PC-9 (cell line): ENCODE measurements around the gene PRKG1.

Experiments
- EZH2 ChIP-seq: fragments of 200-600 bp; sonication (generic); IDR thresholded peaks from 2 replicates; pipeline ENCODE4 v1.8.0; 2017; ENCODE audit warnings: antibody characterized with exemption, low read depth
- TF ChIP-seq, protein P1 (sequence below): fragments of 200-600 bp; sonication (generic); conservative IDR thresholded peaks from 2 replicates; pipeline ENCODE4 v1.6.1; 2017; ENCODE audit warnings: mixed run types, antibody characterized with exemption, mild to moderate bottlenecking, moderate library complexity

GRCh38 chr10:51920672-51921071, 846.4 kb downstream of the PRKG1 start:
- TF ChIP-seq, protein P1, sequence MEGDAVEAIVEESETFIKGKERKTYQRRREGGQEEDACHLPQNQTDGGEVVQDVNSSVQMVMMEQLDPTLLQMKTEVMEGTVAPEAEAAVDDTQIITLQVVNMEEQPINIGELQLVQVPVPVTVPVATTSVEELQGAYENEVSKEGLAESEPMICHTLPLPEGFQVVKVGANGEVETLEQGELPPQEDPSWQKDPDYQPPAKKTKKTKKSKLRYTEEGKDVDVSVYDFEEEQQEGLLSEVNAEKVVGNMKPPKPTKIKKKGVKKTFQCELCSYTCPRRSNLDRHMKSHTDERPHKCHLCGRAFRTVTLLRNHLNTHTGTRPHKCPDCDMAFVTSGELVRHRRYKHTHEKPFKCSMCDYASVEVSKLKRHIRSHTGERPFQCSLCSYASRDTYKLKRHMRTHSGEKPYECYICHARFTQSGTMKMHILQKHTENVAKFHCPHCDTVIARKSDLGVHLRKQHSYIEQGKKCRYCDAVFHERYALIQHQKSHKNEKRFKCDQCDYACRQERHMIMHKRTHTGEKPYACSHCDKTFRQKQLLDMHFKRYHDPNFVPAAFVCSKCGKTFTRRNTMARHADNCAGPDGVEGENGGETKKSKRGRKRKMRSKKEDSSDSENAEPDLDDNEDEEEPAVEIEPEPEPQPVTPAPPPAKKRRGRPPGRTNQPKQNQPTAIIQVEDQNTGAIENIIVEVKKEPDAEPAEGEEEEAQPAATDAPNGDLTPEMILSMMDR: no peak
- TF ChIP-seq EZH2: no peak
